AG09319 (cell line): Measurements from ENCODE around the gene TRRAP.

ENCODE experiments used
- DNase-seq: peaks from one replicate; pipeline ENCODE4 v3.0.0-alpha.2; 2010; ENCODE audit warnings: low read depth; ENCODE audit errors: extremely low read depth
- TF ChIP-seq, protein P1 (sequence below): IDR thresholded peaks from 2 replicates; pipeline ENCODE4 v1.5.1; 2011; ENCODE audit warnings: low read depth, mild to moderate bottlenecking, inconsistent platforms, low read length, moderate library complexity

TRRAP gene

DNA sequence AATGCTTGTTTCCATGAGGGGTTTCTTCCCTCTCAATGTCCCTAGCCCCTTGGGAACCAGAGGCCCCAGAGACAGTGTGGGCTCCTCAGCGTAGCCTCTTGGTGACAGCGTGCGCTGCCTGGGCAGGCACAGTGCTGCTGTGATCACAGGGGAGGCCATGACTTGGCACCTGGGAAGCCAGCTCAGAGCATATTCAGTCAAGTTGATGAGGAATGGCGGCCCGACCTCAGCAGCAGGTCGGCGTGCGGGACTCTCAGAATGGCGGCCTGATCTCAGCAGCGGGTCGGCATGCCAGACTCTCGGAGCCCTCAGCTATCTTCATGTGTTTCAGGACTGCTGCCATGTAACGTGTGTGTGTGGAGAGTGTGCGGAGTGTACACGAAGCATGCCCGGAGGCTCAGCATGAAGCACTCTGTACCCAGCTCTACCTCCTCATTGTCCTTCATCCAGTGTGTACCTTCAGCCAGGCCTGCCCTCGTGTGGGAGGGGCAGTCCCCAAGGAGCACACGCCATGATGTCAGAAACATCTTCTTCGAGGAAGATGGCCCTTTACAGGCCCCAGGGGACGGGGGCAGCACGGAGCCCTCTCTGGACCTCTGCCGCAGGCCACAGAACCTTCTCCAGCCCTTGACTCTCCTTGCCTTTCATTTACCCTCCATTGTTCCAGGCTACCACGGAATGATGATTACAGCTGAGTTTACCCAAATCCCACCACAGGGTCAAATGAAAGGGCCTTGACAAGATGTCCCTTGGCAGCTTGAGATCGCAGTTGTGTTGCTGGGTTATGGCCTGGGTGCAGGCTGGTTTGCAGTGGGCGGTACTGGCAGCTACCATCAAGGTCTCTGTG lies 135.2 kb downstream of the TRRAP start:
- DNase-seq: no peak
- TF ChIP-seq, protein P1, sequence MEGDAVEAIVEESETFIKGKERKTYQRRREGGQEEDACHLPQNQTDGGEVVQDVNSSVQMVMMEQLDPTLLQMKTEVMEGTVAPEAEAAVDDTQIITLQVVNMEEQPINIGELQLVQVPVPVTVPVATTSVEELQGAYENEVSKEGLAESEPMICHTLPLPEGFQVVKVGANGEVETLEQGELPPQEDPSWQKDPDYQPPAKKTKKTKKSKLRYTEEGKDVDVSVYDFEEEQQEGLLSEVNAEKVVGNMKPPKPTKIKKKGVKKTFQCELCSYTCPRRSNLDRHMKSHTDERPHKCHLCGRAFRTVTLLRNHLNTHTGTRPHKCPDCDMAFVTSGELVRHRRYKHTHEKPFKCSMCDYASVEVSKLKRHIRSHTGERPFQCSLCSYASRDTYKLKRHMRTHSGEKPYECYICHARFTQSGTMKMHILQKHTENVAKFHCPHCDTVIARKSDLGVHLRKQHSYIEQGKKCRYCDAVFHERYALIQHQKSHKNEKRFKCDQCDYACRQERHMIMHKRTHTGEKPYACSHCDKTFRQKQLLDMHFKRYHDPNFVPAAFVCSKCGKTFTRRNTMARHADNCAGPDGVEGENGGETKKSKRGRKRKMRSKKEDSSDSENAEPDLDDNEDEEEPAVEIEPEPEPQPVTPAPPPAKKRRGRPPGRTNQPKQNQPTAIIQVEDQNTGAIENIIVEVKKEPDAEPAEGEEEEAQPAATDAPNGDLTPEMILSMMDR: no peak

DNA sequence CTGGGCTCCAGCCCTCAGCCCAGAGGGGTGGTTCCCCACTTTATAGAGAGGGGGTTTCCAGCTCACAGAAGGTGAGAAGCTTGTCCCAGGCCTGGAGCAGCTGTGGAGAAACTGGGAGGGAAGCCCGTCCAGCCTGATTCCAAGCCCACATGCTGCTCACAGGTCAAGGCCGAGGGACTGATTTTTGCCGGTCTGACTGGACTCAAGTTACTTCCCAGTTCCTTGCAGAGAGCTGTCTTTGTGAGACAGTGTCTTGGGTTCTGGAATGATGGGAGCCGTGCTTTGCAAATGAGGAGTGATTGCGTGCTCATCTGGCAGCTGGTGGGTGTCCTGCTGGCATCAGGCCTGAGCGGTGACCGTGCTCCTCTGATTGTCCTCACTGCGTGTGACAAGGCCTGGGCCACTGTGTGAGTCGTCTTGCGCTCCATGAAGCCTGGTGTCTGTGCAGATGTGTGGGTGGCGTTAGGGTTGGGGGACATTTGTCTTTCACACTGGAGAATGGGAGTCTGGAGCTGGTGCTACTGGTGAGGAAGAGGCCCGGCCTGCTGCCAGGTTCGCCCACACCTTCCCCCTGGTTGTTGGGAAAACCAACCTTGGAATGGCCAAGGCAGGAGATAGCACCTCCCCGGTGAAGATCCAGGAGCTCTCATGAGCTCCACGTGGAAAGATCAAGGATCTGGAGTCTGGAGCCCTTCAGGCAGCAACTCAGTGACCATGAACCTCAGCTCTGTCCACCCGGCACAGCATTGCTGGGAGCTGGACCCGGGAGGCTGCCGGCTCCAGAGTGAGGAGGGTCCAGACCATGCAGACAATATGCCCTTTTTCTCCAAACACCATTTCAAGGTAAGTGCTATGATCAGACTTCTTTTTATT lies 136.0 kb downstream of the TRRAP start:
- no peak for DNase-seq
- TF ChIP-seq, protein P1: no peak

DNA sequence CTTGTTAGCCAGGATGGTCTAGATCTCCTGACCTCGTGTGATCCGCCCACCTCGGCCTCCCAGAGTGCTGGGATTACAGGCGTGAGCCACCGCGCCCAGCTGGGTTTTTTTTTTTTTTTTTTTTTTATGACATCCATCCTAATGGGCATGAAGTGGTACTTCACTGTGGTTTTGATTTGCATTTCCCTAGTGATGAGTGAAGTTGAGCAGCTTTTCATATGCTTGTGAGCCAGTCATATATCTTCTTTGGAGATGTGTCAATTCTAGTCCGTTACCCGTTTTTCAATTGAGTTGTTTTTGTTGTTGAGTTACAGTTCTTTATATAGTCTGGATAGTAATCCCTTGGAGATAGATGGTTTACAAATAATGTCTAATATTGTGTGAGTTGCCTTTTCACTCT lies 137.9 kb downstream of the TRRAP start:
- TF ChIP-seq, protein P1: no peak
- DNase-seq: no peak

DNA sequence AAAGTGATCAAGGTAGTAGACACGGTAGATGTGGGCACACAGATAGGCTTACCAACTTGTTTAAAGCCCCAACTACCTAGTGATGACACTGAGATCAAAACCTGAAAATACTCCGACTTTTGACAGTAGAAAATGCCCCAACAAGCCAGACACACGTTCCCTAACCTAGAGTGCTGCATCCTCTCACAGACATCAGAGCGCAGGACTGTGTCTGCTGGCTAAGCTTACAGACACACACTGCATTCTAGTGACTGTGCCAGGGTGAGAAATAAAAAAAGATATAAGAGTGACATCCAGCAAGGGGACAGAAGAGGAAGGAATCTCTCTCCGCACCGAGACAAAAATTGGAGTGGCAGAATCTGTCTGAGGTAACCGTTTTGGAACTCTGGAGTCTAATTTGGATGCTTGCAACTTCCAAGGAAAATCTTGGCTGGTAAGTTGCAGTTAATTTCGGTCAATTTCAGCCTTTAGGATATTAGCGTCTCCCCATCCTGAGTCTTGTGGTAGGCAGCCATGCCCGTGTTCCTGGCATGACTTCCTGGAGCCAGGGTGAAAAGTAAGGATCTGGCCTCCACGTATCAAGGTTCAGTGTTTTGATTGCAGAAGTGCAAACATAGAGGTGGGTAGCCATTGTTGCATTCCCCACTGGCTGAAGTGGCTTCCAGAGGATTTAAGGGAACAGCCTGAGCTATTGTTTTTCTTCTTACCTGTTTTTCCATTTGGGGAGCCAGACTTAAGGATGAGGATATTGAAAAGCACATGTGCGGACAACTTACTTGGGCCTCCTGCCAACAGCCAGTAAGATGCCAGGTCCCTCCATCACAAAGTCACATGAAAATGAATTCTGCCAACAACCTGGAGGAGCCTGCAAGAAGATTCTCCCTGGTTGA lies 141.4 kb downstream of the TRRAP start:
- no peak for DNase-seq
- TF ChIP-seq, protein P1: no peak

DNA sequence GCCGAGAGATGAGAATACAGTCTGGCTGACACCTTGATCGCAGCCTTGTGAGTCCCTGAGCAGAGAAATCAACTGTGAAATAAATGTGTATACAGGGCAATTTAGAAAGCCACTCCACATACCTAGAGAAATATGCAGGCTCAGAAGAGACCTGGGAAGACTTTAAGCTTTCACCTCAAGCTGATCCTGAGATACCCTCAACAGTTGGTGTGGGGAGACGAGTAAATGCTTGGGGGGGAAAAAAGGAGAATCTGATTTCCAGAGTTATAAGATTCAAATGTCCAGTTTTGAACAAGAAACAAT lies 142.0 kb downstream of the TRRAP start:
- DNase-seq: no peak
- TF ChIP-seq, protein P1: no peak

DNA sequence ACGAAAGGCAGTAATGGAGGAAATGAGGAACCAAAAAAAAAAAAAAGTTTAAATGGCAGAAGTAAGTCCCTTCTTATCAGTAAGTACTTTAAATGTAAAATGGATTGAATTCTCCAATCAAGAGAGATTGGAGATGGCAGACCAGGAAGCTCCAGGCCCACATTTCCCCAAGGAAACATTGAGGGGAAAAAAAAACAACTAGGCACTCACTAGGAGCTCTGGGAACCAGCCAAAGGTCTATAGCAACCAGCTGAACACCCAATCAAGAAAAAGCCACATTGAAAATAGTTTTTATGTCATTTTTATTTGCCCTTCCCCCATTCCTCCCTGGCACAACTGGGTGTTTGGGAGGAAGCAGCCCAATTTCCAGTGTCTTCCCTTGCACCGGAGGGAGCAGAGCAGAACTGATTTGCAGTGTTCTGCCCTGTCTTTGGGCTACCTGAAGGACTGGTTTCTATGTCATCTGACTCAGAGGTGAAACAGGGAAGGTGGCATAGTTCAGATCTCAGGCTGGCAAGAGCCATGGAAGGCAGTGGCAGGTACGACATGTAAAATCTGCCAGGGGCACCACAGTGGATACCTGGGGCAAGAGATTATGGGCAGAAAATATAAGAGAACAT lies 143.7 kb downstream of the TRRAP start:
- DNase-seq: no peak
- TF ChIP-seq, protein P1: no peak
